Prostate gland (tissue), 2 donors: ENCODE measurements around the gene HIBADH.

Experiments used
- CTCF ChIP-seq, 4 experiments: fragments of 200-600 bp in 2 of 4; fragments of 450-650 bp in 2 of 4; sonication (generic) in 2 of 4; IDR thresholded peaks; 1 replicate in 3 of 4; 2 replicates in 1 of 4; pipeline ENCODE4 v1.5.1; 2016 to 2019; ENCODE audit warnings: antibody characterized with exemption in 4 of 4, mild to moderate bottlenecking in 2 of 4, moderate library complexity in 2 of 4
- POLR2AphosphoS5 ChIP-seq: sonication (generic); formaldehyde crosslinking; IDR thresholded peaks from one replicate; pipeline ENCODE4 v1.6.1; 2017; ENCODE audit warnings: antibody characterized with exemption

DNA sequence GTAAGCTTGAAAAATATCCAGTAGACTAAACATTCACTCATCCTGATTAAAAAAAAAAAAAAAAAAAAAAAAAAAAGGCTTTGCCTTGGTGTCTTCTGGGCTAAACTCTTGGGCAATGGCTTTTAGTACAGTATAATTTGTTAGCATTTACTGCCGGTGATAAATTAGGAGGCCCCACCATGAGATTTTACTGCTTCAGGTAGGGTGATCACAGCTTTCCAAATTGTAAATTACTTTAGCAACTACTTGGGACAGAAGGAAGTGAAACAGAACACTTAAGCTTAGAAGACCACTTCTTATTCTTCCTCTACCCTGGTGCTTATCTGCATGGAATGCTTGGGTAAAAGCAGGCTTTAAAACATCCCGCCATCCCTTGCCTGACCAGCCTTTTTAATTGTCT lies 152.1 kb downstream of the HIBADH start:
- TF ChIP-seq CTCF (IDR thresholded peaks at IDR 0.05) (no peak), POLR2AphosphoS5 (no peak)
